MM.1S (cell line): ENCODE results near the gene ITSN1.

Experiments used
- DNase-seq: peaks from one replicate; pipeline ENCODE4 v3.0.0-alpha.2; 2015
- H2AFZ ChIP-seq: fragments of 300-600 bp; sonication (generic); 2 replicates; pipeline ENCODE4 v1.6.0; 2016; ENCODE audit warnings: antibody characterized with exemption, low read length
- H3F3A ChIP-seq: fragments of 300-600 bp; sonication (generic); 2 replicates; pipeline ENCODE4 v1.6.1; 2016; ENCODE audit warnings: mild to moderate bottlenecking, antibody characterized with exemption, low read length, moderate library complexity, mixed read lengths; ENCODE audit not compliant: insufficient read depth
- H3K27ac ChIP-seq: fragments of 300-600 bp; sonication (generic); 2 replicates; pipeline ENCODE4 v1.5.1; 2016; ENCODE audit warnings: mild to moderate bottlenecking, low read length
- H3K27me3 ChIP-seq: fragments of 300-600 bp; sonication (generic); replicated peaks from 2 replicates; pipeline ENCODE4 v1.6.0; 2016; ENCODE audit warnings: low read length; ENCODE audit not compliant: insufficient read depth
- H3K36me3 ChIP-seq: fragments of 300-600 bp; sonication (generic); replicated peaks from 2 replicates; pipeline ENCODE4 v1.6.1; 2016; ENCODE audit warnings: mild to moderate bottlenecking, low read length, mixed read lengths; ENCODE audit not compliant: insufficient read depth
- H3K4me1 ChIP-seq: fragments of 300-600 bp; sonication (generic); 2 replicates; pipeline ENCODE4 v1.6.1; 2016; ENCODE audit warnings: low read length, mixed read lengths
- H3K4me2 ChIP-seq: fragments of 300-600 bp; sonication (generic); 2 replicates; pipeline ENCODE4 v1.6.0; 2016; ENCODE audit warnings: low read depth, low read length
- H3K4me3 ChIP-seq: fragments of 300-600 bp; sonication (generic); 2 replicates; pipeline ENCODE4 v1.5.1; 2016; ENCODE audit warnings: low read length, mixed read lengths
- H3K79me2 ChIP-seq: fragments of 300-600 bp; sonication (generic); 2 replicates; pipeline ENCODE4 v1.6.1; 2016; ENCODE audit warnings: mixed run types, low read length, mixed read lengths
- H3K9ac ChIP-seq: fragments of 300-600 bp; sonication (generic); 2 replicates; pipeline ENCODE4 v1.6.1; 2016; ENCODE audit warnings: low read length, mixed read lengths
- H3K9me2 ChIP-seq: fragments of 300-600 bp; sonication (generic); replicated peaks from 2 replicates; pipeline ENCODE4 v1.6.1; 2016; ENCODE audit warnings: mild to moderate bottlenecking, low read length, mixed read lengths; ENCODE audit not compliant: insufficient read depth
- H3K9me3 ChIP-seq: fragments of 300-600 bp; sonication (generic); replicated peaks from 2 replicates; pipeline ENCODE4 v1.6.1; 2016; ENCODE audit warnings: mild to moderate bottlenecking, low read length, mixed read lengths; ENCODE audit not compliant: insufficient read depth
- H4K20me1 ChIP-seq: fragments of 300-600 bp; sonication (generic); 2 replicates; pipeline ENCODE4 v1.6.1; 2016; ENCODE audit warnings: mild to moderate bottlenecking, low read length, moderate library complexity, mixed read lengths; ENCODE audit not compliant: insufficient read depth
- EZH2 ChIP-seq: fragments of 300-600 bp; sonication (generic); optimal IDR thresholded peaks from 2 replicates; pipeline ENCODE3; 2017; ENCODE audit warnings: low read depth, mild to moderate bottlenecking, antibody characterized with exemption, low read length, mixed read lengths
- EZH2phosphoT487 ChIP-seq: fragments of 300-600 bp; sonication (generic); IDR thresholded peaks from 2 replicates; pipeline ENCODE4 v1.6.1; 2018; ENCODE audit warnings: antibody characterized with exemption, low read length
- TF ChIP-seq, protein P1 (sequence below): fragments of 300-600 bp; sonication (generic); IDR thresholded peaks from 2 replicates; pipeline ENCODE4 v1.5.1; 2016; ENCODE audit warnings: antibody characterized with exemption, low read length, mixed read lengths

Gene ITSN1

DNA sequence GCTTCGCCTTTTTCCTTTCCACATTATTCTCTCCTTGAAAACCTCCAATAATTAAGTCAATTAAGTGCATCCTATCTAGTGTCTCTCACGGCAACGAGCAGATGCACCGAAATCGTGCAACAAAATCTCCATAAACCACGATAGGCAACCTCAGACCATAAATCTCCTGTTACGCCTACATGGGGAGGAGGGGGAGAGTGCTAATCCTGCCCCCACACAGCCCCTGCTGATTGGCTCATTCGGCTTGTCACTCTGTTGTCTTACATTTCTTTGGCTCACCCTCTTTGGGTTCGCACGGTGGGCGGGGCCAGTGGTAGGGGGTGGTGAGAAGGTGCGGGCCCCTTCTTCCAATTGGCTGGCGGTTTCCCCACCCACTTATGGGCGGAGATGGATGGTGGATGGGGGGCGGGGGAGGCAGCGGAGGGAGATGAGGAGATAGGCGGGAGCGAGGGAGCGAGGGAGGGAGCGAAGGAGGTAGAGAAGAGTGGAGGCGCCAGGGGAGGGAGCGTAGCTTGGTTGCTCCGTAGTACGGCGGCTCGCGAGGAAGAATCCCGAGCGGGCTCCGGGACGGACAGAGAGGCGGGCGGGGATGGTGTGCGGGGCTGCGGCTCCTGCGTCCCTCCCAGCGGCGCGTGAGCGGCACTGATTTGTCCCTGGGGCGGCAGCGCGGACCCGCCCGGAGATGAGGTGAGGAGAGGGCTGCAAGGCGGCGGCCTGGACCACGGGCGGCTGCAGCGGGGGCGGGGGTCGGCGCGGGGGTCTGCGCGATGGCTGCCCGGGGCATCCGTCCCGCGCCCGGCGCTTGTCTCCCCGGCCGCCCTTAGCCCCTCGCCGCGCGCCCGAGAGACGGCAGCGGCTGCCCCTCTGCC, at the start of gene ITSN1:
Gene ITSN1, plus strand, starts transcription at position 475 of the 869 bp plus-strand sequence. CDS start 76,328 bp downstream, outside the sequence.
- H3K36me3 ChIP-seq = no peaks in the 10 kb centered on the region
- no peaks in the 10 kb centered on the region for H3K9me2 ChIP-seq
- 0 out of 2 replicates have a peak, but pooled peaks cover 8% of the 10 kb centered on the region for H3K4me1 ChIP-seq
- H3K9me3 ChIP-seq = no peaks in the 10 kb centered on the region
- TF ChIP-seq EZH2 = no peak
- TF ChIP-seq EZH2phosphoT487 = no peak
- TF ChIP-seq, protein P1, sequence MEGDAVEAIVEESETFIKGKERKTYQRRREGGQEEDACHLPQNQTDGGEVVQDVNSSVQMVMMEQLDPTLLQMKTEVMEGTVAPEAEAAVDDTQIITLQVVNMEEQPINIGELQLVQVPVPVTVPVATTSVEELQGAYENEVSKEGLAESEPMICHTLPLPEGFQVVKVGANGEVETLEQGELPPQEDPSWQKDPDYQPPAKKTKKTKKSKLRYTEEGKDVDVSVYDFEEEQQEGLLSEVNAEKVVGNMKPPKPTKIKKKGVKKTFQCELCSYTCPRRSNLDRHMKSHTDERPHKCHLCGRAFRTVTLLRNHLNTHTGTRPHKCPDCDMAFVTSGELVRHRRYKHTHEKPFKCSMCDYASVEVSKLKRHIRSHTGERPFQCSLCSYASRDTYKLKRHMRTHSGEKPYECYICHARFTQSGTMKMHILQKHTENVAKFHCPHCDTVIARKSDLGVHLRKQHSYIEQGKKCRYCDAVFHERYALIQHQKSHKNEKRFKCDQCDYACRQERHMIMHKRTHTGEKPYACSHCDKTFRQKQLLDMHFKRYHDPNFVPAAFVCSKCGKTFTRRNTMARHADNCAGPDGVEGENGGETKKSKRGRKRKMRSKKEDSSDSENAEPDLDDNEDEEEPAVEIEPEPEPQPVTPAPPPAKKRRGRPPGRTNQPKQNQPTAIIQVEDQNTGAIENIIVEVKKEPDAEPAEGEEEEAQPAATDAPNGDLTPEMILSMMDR = no peak
- peak within 1 kb of the TSS; percentile 75 for H3K9ac ChIP-seq
- H4K20me1 ChIP-seq = no peaks in the 10 kb centered on the region
- H3F3A ChIP-seq = peaks cover 14% of the 10 kb centered on the region
- no peaks in the 10 kb centered on the region for H3K27me3 ChIP-seq
- DNase-seq = peak; percentile 100
- H3K79me2 ChIP-seq = peaks cover 76% of the 10 kb centered on the region
- H3K4me3 ChIP-seq = peak within 1 kb of the TSS; percentile 83
- H3K27ac ChIP-seq = peak within 1 kb of the TSS; percentile 69; the same call in 1 of the 2 replicates
- H3K4me2 ChIP-seq = peak within 1 kb of the TSS; percentile 85
- peak within 1 kb of the TSS; percentile 94 for H2AFZ ChIP-seq

DNA sequence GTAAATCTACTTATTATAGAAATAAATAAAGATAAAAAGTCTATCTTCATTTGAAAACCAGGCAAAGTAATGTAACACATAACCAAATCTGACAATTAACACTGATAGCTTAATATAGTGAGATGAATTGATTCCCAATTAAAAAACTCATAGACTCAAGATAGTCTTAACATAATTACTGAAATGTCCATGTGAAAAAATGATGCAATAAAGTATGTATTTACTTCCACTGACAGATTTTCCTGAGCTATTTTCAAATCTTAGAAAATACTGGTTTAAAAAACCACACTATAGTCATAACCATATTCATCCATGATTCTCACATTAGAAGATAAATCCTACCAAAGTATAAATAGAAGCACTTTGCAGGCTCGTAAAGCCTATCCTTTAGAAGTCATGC, 44.2 kb upstream of the ITSN1 start:
- Histone ChIP-seq H3K27ac (no peak overlapping the region), H3K4me2 (no peak overlapping the region), H3K4me1 (no peaks in the 10 kb centered on the region), H4K20me1 (no peaks in the 10 kb centered on the region), H3K27me3 (no peaks in the 10 kb centered on the region), H3F3A (no peaks in the 10 kb centered on the region), H3K79me2 (no peaks in the 10 kb centered on the region), H2AFZ (no peak overlapping the region), H3K9me2 (no peaks in the 10 kb centered on the region), H3K9ac (no peak overlapping the region), H3K4me3 (no peak overlapping the region), H3K36me3 (no peaks in the 10 kb centered on the region), H3K9me3 (no peaks in the 10 kb centered on the region)
- DNase-seq = no peak
- no peak for TF ChIP-seq EZH2phosphoT487
- TF ChIP-seq, protein P1 = no peak
- TF ChIP-seq EZH2 = no peak

DNA sequence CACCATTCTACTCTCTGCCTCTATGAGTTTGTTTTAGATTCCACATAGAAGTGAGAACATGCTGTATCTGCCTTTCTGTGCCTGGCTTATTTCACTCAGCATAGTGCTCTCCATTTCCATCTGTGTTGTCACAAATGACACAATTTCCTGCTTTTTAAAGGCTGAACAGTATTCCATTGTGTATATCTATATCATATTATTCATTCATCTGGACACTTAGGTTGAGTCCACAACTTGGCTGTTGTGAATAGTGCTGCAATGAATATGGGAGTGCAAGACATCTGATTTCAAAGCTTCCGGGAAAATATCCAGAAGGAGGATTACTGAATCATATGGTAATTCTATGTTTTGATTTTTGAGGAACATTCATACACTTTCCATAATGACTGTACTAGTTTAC, 33.7 kb upstream of the ITSN1 start:
- no peak overlapping the region for H3K4me3 ChIP-seq
- no peak for DNase-seq
- H4K20me1 ChIP-seq = no peaks in the 10 kb centered on the region
- no peak overlapping the region for H2AFZ ChIP-seq
- no peaks in the 10 kb centered on the region for H3K79me2 ChIP-seq
- no peak overlapping the region for H3K4me2 ChIP-seq
- H3K36me3 ChIP-seq = no peaks in the 10 kb centered on the region
- H3K9me2 ChIP-seq = no peaks in the 10 kb centered on the region
- H3K27me3 ChIP-seq = no peaks in the 10 kb centered on the region
- TF ChIP-seq EZH2phosphoT487 (no peak), EZH2 (no peak)
- TF ChIP-seq, protein P1 = no peak
- no peak overlapping the region for H3K9ac ChIP-seq
- H3K4me1 ChIP-seq = no peaks in the 10 kb centered on the region
- H3K9me3 ChIP-seq = no peaks in the 10 kb centered on the region
- H3K27ac ChIP-seq = no peak overlapping the region
- H3F3A ChIP-seq = no peaks in the 10 kb centered on the region
